ENCODE results near the gene MEOX1.

GRCh38 chr17:43665937-43666236 lies 4.2 kb upstream of the MEOX1 start:
- TF ChIP-seq, protein P1, sequence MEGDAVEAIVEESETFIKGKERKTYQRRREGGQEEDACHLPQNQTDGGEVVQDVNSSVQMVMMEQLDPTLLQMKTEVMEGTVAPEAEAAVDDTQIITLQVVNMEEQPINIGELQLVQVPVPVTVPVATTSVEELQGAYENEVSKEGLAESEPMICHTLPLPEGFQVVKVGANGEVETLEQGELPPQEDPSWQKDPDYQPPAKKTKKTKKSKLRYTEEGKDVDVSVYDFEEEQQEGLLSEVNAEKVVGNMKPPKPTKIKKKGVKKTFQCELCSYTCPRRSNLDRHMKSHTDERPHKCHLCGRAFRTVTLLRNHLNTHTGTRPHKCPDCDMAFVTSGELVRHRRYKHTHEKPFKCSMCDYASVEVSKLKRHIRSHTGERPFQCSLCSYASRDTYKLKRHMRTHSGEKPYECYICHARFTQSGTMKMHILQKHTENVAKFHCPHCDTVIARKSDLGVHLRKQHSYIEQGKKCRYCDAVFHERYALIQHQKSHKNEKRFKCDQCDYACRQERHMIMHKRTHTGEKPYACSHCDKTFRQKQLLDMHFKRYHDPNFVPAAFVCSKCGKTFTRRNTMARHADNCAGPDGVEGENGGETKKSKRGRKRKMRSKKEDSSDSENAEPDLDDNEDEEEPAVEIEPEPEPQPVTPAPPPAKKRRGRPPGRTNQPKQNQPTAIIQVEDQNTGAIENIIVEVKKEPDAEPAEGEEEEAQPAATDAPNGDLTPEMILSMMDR (IDR thresholded peaks at IDR 0.05; ENCODE audit: control extremely low read depth in 1 of 3, insufficient read depth in 1 of 3, low read depth in 1 of 3, low read length in 3 of 3): no peak
- TF ChIP-seq POLR2A (IDR thresholded peaks at IDR 0.05; ENCODE audit: control extremely low read depth in 1 of 2, low read depth in 2 of 2, low read length in 2 of 2) (no peak), CHD2 (IDR thresholded peaks at IDR 0.05; ENCODE audit: low read length) (no peak), TEAD4 (IDR thresholded peaks at IDR 0.05; ENCODE audit: low read depth, low read length) (no peak)
